Endothelial cell of umbilical vein (primary cell): ENCODE measurements around the gene MAN2A1. TPM values are rescaled to one million over a fixed set of nuclear protein-coding genes. Genes with fewer than 3 reads are reported as not detected.
A peak's percentile ranks its signal among the peaks of the same experiment; 100 is the strongest.

Source experiments
- BruUV-seq: library from RNA; stranded (reverse); fragments of 400-500 nt; replicated peaks from 2 replicates; lab custom pipeline; 2021; lab: Mats Ljungman, UMichigan
- CTCF ChIA-PET: fragments of 300-600, 350-600 bp; sonication (Branson Sonifier 250); formaldehyde crosslinking; loops from one replicate; lab custom pipeline; 2021; ENCODE audit warnings: antibody characterized with exemption, inconsistent platforms; lab: Charles Lee
- POLR2A ChIA-PET: fragments of 300-600, 350-600 bp; sonication (Branson Sonifier 250); formaldehyde crosslinking; loops from one replicate; lab custom pipeline; 2021; ENCODE audit warnings: antibody characterized with exemption, inconsistent platforms; lab: Charles Lee
- DNase-seq: peaks from one replicate; pipeline ENCODE4 v3.0.0-alpha.2; 2011; ENCODE audit warnings: low read depth, low spot score
- FAIRE-seq: peaks from 2 replicates; lab custom pipeline; 2011; peaks lifted over from hg19 to GRCh38; lab: Jason Lieb, UNC
- H2AFZ ChIP-seq: 2 replicates; pipeline ENCODE4 v1.6.0; 2012; ENCODE audit warnings: low read depth, low read length, control low read depth, inconsistent platforms
- H3K27ac ChIP-seq: 2 replicates; pipeline ENCODE4 v1.5.1; 2011; ENCODE audit warnings: low read depth, mild to moderate bottlenecking, control low read depth, low read length, moderate library complexity; ENCODE audit not compliant: insufficient read depth
- H3K27me3 ChIP-seq, 2 experiments: 2 replicates each; pipeline versions ENCODE4 v1.6.0 to v1.6.1; 2011; ENCODE audit warnings: low read length in 2 of 2, mixed read lengths in 1 of 2; ENCODE audit not compliant: control insufficient read depth in 2 of 2, insufficient read depth in 2 of 2
- H3K36me3 ChIP-seq, 2 experiments: 2 replicates in 1 of 2; 3 replicates in 1 of 2; pipeline ENCODE4 v1.5.1; 2011; ENCODE audit warnings: low read length in 2 of 2, mild to moderate bottlenecking in 1 of 2, moderate library complexity in 1 of 2; ENCODE audit not compliant: control insufficient read depth in 2 of 2, insufficient read depth in 2 of 2; ENCODE audit errors: extremely low read depth in 1 of 2
- H3K4me1 ChIP-seq: 3 replicates; pipeline ENCODE4 v1.5.1; 2011; ENCODE audit warnings: mild to moderate bottlenecking, low read length; ENCODE audit not compliant: control insufficient read depth, insufficient read depth; ENCODE audit errors: extremely low read depth
- H3K4me2 ChIP-seq: 2 replicates; pipeline ENCODE4 v1.6.1; 2011; ENCODE audit warnings: low read length, control low read depth, mixed read lengths; ENCODE audit not compliant: insufficient read depth
- H3K4me3 ChIP-seq, 3 experiments: fragments of 200-600 bp in 1 of 3; sonication (generic), shearing (Covaris generic) in 1 of 3; replicated peaks in 1 of 3; 2 replicates each; pipeline ENCODE4 v1.5.1; 2011 to 2016; ENCODE audit warnings: control low read depth in 3 of 3, low read length in 3 of 3, mild to moderate bottlenecking in 2 of 3, inconsistent platforms in 1 of 3, low read depth in 1 of 3, moderate library complexity in 1 of 3; ENCODE audit not compliant: insufficient read depth in 1 of 3
- H3K79me2 ChIP-seq: 2 replicates; pipeline ENCODE4 v1.6.0; 2012; ENCODE audit warnings: low read length, inconsistent platforms; ENCODE audit not compliant: control insufficient read depth, insufficient read depth
- H3K9ac ChIP-seq: replicated peaks from 2 replicates; pipeline ENCODE3; 2011; ENCODE audit warnings: low read length, control low read depth; ENCODE audit not compliant: insufficient read depth; ENCODE audit errors: extremely low read depth
- H3K9me1 ChIP-seq: replicated peaks from 3 replicates; pipeline ENCODE4 v1.6.0; 2011; ENCODE audit warnings: mild to moderate bottlenecking, low read length; ENCODE audit not compliant: control insufficient read depth, insufficient read depth; ENCODE audit errors: extremely low read depth
- H3K9me3 ChIP-seq: replicated peaks from 2 replicates; pipeline ENCODE4 v1.5.1; 2012; ENCODE audit warnings: low read length, inconsistent platforms; ENCODE audit not compliant: control insufficient read depth, insufficient read depth
- H4K20me1 ChIP-seq: replicated peaks from 2 replicates; pipeline ENCODE3; 2011; ENCODE audit warnings: mild to moderate bottlenecking, low read length; ENCODE audit not compliant: control insufficient read depth, insufficient read depth; ENCODE audit errors: extremely low read depth
- EZH2 ChIP-seq: IDR thresholded peaks from 2 replicates; pipeline ENCODE4 v1.6.1; 2012; ENCODE audit warnings: borderline replicate concordance, low read depth, mild to moderate bottlenecking, moderate library complexity, low read length, inconsistent platforms; ENCODE audit not compliant: severe bottlenecking
- FOS ChIP-seq: IDR thresholded peaks from 2 replicates; pipeline ENCODE4 v1.6.1; 2011; ENCODE audit warnings: mild to moderate bottlenecking, low read length, moderate library complexity, borderline replicate concordance; ENCODE audit not compliant: insufficient read depth
- GATA2 ChIP-seq: IDR thresholded peaks from 2 replicates; pipeline ENCODE4 v1.7.0; 2011; ENCODE audit warnings: low read depth, mild to moderate bottlenecking, moderate library complexity, mixed read lengths, low read length; ENCODE audit not compliant: insufficient read length, insufficient read depth
- JUN ChIP-seq: IDR thresholded peaks from 2 replicates; pipeline ENCODE4 v1.6.1; 2011; ENCODE audit warnings: borderline replicate concordance, low read depth; ENCODE audit not compliant: insufficient read length, insufficient read depth
- MYC ChIP-seq: IDR thresholded peaks from one replicate; pipeline ENCODE4 v1.6.1; 2011; ENCODE audit warnings: mild to moderate bottlenecking, low read depth, low read length
- POLR2A ChIP-seq: IDR thresholded peaks from 2 replicates; pipeline ENCODE4 v1.6.1; 2012; ENCODE audit warnings: low read depth, mild to moderate bottlenecking, control low read depth, low read length
- POLR2AphosphoS5 ChIP-seq: IDR thresholded peaks from 2 replicates; pipeline ENCODE4 v1.6.1; 2012; ENCODE audit warnings: low read depth, mild to moderate bottlenecking, control low read depth, low read length, moderate library complexity; ENCODE audit not compliant: insufficient read depth
- dilution Hi-C: fragments of 300-500 bp; cut with MboI; formaldehyde crosslinking; loops from one replicate; pipeline ENCODE4 v1.15.0; 2019; ENCODE audit warnings: low sequenced_read_pairs; ENCODE audit not compliant: extremely low pct_ligation_motif_present
- intact Hi-C: fragments of 100-400 bp; cut with micrococcal nuclease; formaldehyde crosslinking; loops from one replicate; pipeline ENCODE4 v1.10.0; 2022
- polyA plus RNA-seq, 4 experiments: library from polyadenylated mRNA; depleted of rRNA in 3 of 4; stranded (reverse) in 3 of 4; unstranded in 1 of 4; fragments of >200 nt; gene quantifications; 2 replicates each; pipeline versions ENCODE4 v1.2.1 to v1.2.3, GENCODE V29; 2011 to 2012; ENCODE audit warnings: missing spikeins in 1 of 4
- total RNA-seq: library from RNA; stranded (reverse); gene quantifications from 2 replicates; pipeline ENCODE4 v1.2.3, GENCODE V29; 2021
- TF ChIP-seq, protein P1 (sequence below), 2 donors: IDR thresholded peaks; 1 replicate in 1 of 2; 2 replicates in 1 of 2; pipeline ENCODE4 v1.5.1; 2011; ENCODE audit warnings: low read length in 2 of 2, mild to moderate bottlenecking in 2 of 2, moderate library complexity in 2 of 2, control low read depth in 1 of 2, inconsistent platforms in 1 of 2, low read depth in 1 of 2; ENCODE audit not compliant: insufficient read depth in 1 of 2; ENCODE audit errors: extremely low read depth in 1 of 2
- TF ChIP-seq, protein P2 (sequence below): IDR thresholded peaks from 2 replicates; pipeline ENCODE4 v1.6.1; 2011; ENCODE audit not compliant: insufficient read depth, insufficient read length

MAN2A1 gene
- total and polyA plus RNA-seq, 2 donors (not counting 3 experiments of a cell fraction or from before 2014, with no cell fraction given) = 20.8 to 54.8 TPM

DNA sequence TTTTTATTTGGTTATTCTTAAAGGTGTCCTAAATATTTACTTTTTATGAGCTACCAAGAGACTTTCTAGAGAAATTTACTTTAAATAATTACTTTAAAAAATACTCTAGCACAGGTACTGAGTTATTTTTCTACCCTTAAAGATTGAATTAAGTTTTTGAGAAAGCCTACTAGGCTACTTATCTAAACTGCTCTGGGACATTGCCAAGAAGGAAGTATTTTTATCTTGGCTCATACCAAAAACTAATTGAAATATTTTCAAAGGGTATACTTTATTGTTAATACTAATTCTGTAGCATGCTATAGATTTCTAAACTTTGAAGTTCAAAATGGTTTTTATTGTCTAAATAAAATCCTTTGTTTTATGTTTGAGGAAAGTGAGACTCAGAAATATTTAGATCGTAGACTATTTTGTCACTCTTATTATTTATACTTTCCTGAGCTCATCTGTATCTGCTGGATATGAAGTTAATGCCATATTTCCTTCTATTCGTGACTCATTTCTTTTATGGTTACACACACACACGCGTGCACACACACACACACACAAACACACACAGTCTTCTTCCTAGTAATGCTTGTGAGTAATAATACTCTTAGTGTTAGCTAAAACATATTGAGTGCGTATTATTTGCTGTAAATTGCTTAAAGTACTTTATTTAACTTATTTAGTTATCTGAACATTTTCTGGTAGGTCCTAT lies 89.5 kb downstream of the MAN2A1 start:
- peak; percentile 85 for DNase-seq

DNA sequence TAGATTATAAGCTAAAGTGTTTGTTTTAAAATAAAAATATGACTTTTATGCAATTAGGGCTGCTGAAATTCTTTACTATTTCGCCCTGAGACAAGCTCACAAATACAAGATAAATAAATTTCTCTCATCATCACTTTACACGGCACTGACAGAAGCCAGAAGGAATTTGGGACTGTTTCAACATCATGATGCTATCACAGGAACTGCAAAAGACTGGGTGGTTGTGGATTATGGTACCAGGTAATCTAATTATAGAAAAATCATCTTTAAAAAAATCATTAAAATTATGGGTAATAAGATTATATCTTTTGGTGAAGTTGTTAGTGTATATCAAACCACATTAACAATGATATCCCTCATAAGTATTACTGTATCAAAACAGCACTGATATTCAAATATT lies 95.0 kb downstream of the MAN2A1 start:
- H3K9me1 ChIP-seq = no peaks in the 10 kb centered on the region
- no peaks in the 10 kb centered on the region for H3K36me3 ChIP-seq
- BruUV-seq = no TSS peak
- H3K79me2 ChIP-seq = no peaks in the 10 kb centered on the region
- H3K27ac ChIP-seq = no peak overlapping the region
- no peak for TF ChIP-seq POLR2A
- TF ChIP-seq, protein P1, sequence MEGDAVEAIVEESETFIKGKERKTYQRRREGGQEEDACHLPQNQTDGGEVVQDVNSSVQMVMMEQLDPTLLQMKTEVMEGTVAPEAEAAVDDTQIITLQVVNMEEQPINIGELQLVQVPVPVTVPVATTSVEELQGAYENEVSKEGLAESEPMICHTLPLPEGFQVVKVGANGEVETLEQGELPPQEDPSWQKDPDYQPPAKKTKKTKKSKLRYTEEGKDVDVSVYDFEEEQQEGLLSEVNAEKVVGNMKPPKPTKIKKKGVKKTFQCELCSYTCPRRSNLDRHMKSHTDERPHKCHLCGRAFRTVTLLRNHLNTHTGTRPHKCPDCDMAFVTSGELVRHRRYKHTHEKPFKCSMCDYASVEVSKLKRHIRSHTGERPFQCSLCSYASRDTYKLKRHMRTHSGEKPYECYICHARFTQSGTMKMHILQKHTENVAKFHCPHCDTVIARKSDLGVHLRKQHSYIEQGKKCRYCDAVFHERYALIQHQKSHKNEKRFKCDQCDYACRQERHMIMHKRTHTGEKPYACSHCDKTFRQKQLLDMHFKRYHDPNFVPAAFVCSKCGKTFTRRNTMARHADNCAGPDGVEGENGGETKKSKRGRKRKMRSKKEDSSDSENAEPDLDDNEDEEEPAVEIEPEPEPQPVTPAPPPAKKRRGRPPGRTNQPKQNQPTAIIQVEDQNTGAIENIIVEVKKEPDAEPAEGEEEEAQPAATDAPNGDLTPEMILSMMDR (IDR thresholded peaks at IDR 0.05; ENCODE audit: extremely low read depth in 1 of 2, insufficient read depth in 1 of 2, low read depth in 1 of 2, low read length in 2 of 2) = no peak
- TF ChIP-seq JUN = no peak
- TF ChIP-seq MYC = no peak
- TF ChIP-seq, protein P2, sequence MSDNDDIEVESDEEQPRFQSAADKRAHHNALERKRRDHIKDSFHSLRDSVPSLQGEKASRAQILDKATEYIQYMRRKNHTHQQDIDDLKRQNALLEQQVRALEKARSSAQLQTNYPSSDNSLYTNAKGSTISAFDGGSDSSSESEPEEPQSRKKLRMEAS = no peak
- no peak for TF ChIP-seq EZH2
- TF ChIP-seq POLR2AphosphoS5 = no peak
- no peak for TF ChIP-seq GATA2
- no peak for TF ChIP-seq FOS
- FAIRE-seq (no peak), DNase-seq (no peak)
- H3K9ac ChIP-seq = no peak overlapping the region
- ChIA-PET POLR2A (no interaction called here), CTCF (no interaction called here)
- no peak overlapping the region for H2AFZ ChIP-seq
- H4K20me1 ChIP-seq = no peaks in the 10 kb centered on the region
- H3K4me1 ChIP-seq = peaks cover under 1% of the 10 kb centered on the region
- H3K4me2 ChIP-seq = no peak overlapping the region
- H3K4me3 ChIP-seq = no peak overlapping the region
- H3K9me3 ChIP-seq = no peaks in the 10 kb centered on the region
- H3K27me3 ChIP-seq = no peaks in the 10 kb centered on the region
- intact Hi-C loops = no loop called here
- dilution Hi-C loops = no loop called here

More for the DNA sequence above, 89.5 kb downstream of the MAN2A1 start:
- H3K4me3 ChIP-seq = peak overlapping the region in 1 of 3 experiments; percentile 40
- peak overlapping the region; percentile 31 for H3K9ac ChIP-seq
- H3K27ac ChIP-seq = peak overlapping the region; percentile 60
- no peaks in the 10 kb centered on the region for H3K79me2 ChIP-seq
- ChIA-PET CTCF (interaction anchor here (1.0 to 1.6 kb wide), 2 partner anchors 20 to 88 kb away, joined by 5 to 6 read pairs; no protein-coding TSS in a partner anchor), POLR2A (interaction anchor here (0.6 kb wide), 1 partner anchor 43 kb away, joined by 8 read pairs; no protein-coding TSS in a partner anchor)
- intact Hi-C loops (loop anchor here (1.0 to 2.0 kb wide), 3 partner anchors 20 to 88 kb away; no protein-coding TSS in a partner anchor), dilution Hi-C loops (no loop called here)
- no peak overlapping the region for H2AFZ ChIP-seq
- H3K36me3 ChIP-seq = no peaks in the 10 kb centered on the region
- no peak for FAIRE-seq
- H3K4me1 ChIP-seq = peaks cover 21% of the 10 kb centered on the region
- no peaks in the 10 kb centered on the region for H3K9me3 ChIP-seq
- H3K9me1 ChIP-seq = no peaks in the 10 kb centered on the region
- H4K20me1 ChIP-seq = no peaks in the 10 kb centered on the region
- no TSS peak for BruUV-seq
- H3K27me3 ChIP-seq = no peaks in the 10 kb centered on the region
- TF ChIP-seq FOS (peak; percentile 83), POLR2A (no peak), JUN (peak; percentile 75)
- peak overlapping the region; percentile 92 for H3K4me2 ChIP-seq
